ENCODE measurements around the gene CEP85L.

The CEP85L gene

GRCh38 chr6:118659513-118660217 is 8.3 kb upstream of the CEP85L start:
- DNase-seq, result no peak

DNA sequence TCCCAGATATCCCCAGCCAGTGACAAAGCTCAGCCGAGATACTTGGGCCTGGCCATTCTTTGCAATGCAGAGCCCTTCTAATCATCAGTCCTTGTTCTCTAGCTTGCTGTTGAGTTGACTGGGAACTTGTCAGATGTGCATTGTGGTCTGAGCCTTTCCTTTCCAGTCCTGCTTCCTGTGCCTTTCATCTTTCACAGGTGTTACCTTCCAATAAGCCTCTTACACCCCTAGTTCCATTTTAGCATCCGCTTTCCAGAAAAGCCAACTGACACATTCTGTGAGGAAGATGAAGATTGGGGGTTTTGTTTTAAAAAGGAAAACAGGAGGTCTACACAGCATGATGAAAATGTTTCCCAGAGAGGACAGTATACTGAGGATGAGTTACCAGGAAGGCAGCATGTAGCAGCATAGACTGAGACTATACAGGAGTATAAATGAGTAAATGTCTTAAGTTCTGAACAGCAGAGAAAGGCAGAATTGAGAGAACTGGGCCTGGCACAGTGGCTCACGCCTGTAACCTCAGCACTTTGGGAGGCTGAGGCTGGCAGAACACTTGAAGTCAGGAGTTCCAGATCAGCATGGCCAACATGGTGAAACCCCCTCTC is 5.6 kb upstream of the CEP85L start:
- DNase-seq, result peak; percentile 59

DNA sequence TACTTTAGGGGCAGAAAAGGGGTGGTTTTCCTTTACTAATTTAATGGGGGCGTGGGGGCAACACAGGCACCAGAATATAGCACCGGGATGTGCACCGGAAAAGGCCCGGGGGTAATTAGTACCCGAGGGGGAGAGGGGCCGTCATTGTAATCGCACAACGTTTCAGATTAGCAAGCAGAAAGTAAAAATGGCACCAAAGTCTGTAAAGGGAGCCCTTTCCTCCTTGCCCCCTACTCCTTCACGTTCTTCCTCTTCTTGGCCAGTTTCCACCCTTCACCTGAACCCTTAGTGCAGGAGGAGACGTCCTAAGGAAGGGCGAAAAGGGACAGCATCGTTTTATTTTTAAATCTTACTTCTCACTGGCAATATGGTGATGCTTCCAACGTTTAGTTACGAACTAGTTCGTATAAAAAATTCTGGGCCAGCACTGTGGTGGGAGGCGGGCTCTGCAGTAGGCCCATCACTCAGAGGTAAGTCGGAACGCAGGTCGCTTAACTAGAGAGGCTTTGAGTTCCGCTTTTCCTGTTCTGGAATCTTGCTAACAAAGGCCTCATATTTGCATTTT is 742 bp upstream of the CEP85L start:
- no peak for DNase-seq

DNA sequence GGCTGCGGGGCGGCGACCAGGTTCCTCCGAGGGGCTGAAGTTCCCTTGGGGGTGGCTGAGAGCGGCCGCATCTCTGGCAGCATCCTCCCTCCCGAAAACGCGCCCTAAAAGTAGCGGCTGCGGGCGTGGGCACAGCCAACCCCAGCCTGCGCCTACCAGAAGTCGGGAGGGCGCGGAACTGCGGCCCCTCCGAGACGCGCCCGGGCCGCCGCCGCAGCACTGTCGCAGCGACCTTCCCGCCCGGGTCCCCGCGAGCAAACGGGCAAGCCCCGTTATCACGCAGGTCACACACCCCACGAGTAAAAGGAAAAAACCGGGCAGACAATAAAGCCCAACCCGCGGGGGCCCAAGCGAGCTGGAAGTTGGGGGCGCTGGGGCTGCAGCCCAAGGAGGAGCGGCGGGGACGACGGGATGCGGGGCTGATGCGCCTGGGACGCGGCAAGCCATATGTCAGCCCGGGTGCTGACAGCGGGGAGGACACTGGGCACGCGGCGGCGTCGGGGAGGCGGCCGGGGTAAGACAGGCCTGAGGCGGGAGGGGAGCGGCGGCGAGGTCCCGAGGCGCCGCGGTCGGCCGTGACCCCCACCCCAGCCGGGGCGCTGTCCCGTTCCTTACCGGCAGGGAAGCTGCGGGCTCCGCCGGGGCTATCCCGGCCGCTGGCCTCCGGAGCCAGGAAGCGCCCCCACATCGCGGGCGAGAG is 659 bp downstream of the CEP85L start:
- peak; percentile 37 for DNase-seq

DNA sequence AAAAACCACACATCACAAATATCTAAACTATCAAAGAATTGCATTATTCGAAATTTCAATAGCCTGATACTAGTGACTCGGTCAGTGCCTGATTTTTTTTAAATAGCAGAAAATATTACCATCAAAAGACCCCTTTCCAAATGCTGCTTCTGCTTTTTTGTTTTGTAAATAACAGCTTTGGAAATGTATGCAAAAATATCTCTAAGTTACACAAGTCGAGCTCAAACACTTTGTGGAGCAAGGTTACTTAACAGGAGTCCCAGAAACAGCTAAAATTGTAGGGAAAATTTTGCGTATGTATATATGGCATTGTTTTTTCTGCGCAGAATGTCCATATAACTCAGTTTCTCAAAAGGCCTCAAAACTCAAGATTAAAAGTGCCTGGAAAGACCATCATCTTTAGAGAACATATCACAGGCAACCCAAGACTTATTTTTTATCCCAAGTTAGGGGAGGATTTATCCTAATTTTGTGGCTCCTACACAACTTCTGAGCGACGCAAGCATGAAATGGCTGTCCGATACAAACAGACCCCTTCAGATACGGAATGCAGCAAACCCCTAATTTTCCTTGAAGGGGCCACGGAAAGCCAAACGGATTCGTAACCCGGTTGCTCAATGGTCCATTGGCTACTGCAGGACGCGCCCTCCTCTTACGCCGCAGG is 1.3 kb downstream of the CEP85L start:
- no peak for DNase-seq

DNA sequence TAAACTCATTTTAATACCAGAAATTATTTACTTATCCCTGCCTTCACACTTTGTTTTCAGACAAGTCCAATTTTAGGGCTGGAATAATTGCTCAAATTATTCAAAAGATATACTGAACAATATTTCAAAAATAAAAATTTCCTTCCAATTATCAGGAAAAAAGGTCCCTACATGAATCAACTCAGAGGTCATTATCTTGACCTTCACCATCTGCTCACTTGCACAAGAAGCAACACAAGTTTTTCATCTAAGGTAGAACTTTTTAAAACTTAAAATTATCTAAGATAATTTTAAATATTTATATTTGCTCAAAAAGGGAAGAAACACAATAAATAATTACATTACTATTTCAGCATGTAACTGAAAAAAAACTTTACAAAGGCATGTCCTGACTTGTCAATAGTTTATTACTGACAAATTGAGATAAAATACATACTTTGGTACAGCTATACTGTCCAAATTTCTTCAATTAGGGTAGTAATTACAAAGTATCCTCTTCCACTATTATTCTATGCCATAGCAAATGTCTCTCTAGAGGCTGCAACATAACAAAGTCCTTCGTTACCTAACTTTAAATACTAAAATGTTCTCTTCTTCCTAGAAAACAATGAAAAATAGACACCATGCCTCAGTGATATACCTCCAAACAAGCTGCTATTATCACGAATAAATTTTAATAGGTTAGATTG is 2.4 kb downstream of the CEP85L start:
- no peak for DNase-seq

DNA sequence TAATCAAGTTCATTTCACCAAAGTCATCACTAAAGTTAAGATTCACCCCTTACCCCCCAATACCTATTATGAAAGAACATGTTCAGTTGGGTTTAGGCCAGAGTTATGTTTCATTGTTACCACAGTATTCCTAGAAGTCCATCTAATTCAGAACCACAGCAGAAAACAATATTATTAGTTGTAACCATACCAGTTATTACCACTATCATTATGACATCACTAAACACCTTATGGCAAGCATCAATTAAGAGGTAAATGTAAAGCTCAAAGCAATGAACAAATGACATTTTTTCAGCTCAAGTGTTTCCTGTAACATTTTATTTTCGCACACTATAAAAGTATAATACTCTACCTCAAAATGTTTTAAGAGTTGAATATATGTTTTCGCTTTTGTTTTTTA is 4.4 kb downstream of the CEP85L start:
- no peak for DNase-seq

- no peak for DNase-seq
Measured at GRCh38 chr6:118645395-118645794, 6.0 kb downstream of the CEP85L start.

GRCh38 chr6:118644007-118644406 is 7.4 kb downstream of the CEP85L start:
- DNase-seq, result no peak

DNA sequence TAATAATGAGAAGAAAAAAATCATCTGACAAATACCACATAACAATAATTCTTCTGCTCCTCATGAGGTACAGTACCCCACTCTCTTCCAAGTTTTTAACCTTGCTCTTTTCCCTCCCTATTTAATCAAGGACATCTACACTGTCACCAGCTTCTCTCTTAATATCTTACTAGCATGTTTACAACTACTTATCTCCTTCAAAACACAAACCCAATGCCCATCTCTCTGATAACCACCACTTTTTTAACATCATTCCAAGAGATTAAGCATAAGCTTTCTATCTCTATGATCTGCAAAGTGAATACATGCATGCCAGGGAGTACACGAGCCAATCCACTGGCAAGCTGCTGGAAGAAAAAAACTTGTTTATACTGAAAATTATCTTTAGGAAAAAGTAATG is 10.3 kb downstream of the CEP85L start:
- no peak for DNase-seq

GRCh38 chr6:118639054-118639964 is 12.1 kb downstream of the CEP85L start:
- DNase-seq, result no peak

DNA sequence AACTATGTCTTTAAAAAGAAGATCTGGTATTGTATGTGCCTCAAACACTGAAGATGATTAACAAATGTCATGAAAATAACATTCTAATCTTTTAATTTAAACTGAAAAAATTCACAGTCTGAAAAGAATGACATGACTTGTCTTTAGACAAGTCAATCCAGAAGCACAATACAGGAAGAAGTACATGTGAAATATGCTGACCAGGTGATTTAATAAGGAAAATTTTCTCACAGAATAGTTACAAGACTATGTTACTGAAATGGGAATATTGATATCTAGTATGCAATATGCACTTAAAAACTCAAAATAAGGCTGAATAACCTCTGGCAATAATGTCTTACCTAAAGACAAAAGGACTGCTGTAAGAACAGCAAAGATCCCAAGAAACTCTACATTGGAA is 13.1 kb downstream of the CEP85L start:
- DNase-seq, result no peak

- no peak for DNase-seq
Measured at GRCh38 chr6:118635909-118636735, 15.3 kb downstream of the CEP85L start.

- no peak for DNase-seq
Measured at GRCh38 chr6:118632359-118632758, 19.0 kb downstream of the CEP85L start.

GRCh38 chr6:118630923-118631322 is 20.5 kb downstream of the CEP85L start:
- no peak for DNase-seq

DNA sequence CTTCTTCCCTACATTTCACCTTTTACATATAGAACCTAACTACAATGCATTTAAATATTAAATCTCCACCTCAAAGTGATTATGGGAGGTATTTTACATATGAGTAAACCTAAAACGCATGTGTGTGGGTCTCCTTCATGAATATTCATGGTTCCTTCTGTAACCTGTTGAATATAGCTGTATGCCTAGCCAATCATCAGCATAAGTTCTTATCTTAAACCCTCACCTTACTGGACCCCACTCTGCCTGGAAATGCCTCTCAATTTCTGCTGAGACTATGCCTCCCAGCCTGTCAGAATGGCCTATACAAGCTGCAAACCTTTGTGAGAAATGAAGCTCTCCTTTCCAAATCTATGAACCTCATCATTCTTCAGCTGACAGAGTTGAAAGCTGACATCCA is 21.3 kb downstream of the CEP85L start:
- DNase-seq, result no peak

- DNase-seq, result no peak
Measured at GRCh38 chr6:118627724-118628123, 23.7 kb downstream of the CEP85L start.

DNA sequence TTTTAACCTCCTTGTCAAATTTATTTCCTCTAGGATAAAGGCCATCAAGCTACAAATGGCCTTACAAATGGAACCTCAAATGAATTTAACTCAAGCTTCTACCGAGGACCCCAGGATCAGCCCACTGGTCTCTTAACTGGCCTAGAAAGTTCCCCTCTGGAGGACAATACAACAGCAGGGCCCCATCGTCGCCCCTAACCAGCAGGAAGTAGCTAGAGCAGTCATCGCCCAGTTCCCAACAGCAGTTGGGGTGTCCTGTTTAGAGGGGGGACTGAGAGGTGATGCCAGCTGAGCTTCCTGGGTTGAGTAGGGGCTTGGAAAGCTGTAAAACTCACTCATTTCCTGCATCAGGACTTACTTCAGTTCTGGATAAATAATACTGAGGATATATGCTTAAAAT is 25.6 kb downstream of the CEP85L start:
- DNase-seq, result no peak

- DNase-seq, result no peak
Measured at GRCh38 chr6:118621799-118622470, 29.5 kb downstream of the CEP85L start.

DNA sequence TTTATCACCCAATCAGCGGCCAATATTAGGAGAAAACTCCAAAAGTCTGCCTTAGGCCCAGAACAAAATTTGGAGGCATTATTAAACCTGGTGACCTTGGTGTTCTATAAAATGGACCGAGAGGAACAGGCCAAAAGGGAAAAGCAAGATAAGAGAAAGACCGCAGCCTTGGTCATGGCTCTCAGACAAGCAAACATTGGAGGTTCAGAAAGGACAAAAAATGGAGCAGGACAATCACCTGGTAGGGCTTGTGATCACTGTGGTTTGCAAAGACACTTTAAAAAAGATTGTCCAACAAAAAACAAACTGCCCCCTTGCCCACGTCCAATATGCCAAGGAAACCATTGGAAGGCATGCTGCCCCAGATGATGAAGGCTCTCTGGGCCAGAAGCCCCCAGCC is 31.2 kb downstream of the CEP85L start:
- DNase-seq, result no peak
